CD14-positive monocyte (primary cell): Measurements from ENCODE around the gene ZMYND10. TPM values are rescaled to one million over a fixed set of nuclear protein-coding genes. Genes with fewer than 3 reads are reported as not detected.

Experiments used
- DNase-seq, 3 donors: peaks; one replicate each; pipeline ENCODE4 v3.0.0-alpha.2; 2011 to 2022
- H2AFZ ChIP-seq: 2 replicates; pipeline ENCODE4 v1.6.0; 2012; ENCODE audit warnings: mild to moderate bottlenecking, low read depth, low read length, inconsistent platforms; ENCODE audit not compliant: insufficient read depth, poor library complexity, severe bottlenecking
- H3K27ac ChIP-seq, 2 donors: 1 replicate in 1 of 2; 2 replicates in 1 of 2; pipeline ENCODE4 v1.5.1; 2012 to 2013; ENCODE audit warnings: low read length in 2 of 2, control low read depth in 1 of 2, inconsistent platforms in 1 of 2, low read depth in 1 of 2, mild to moderate bottlenecking in 1 of 2
- H3K27me3 ChIP-seq, 2 donors: one replicate each; pipeline versions ENCODE4 v1.6.0 to v1.6.1; 2011 to 2013; ENCODE audit warnings: low read length in 2 of 2; ENCODE audit not compliant: control insufficient read depth in 2 of 2, insufficient read depth in 2 of 2
- H3K36me3 ChIP-seq, 2 donors: replicated peaks in 1 of 2; 1 replicate in 1 of 2; 2 replicates in 1 of 2; pipeline versions ENCODE4 v1.5.1 to v1.6.1; 2012 to 2013; ENCODE audit warnings: low read length in 2 of 2, control low read depth in 1 of 2, inconsistent platforms in 1 of 2, mild to moderate bottlenecking in 1 of 2; ENCODE audit not compliant: insufficient read depth in 2 of 2, control insufficient read depth in 1 of 2
- H3K4me1 ChIP-seq, 2 donors: 1 replicate in 1 of 2; 2 replicates in 1 of 2; pipeline versions ENCODE4 v1.5.1 to v1.6.1; 2012 to 2013; ENCODE audit warnings: low read length in 2 of 2, control low read depth in 1 of 2, inconsistent platforms in 1 of 2, mild to moderate bottlenecking in 1 of 2, moderate library complexity in 1 of 2; ENCODE audit not compliant: insufficient read depth in 2 of 2, control insufficient read depth in 1 of 2
- H3K4me2 ChIP-seq: replicated peaks from 2 replicates; pipeline ENCODE3; 2012; ENCODE audit warnings: low read length, moderate library complexity, mild to moderate bottlenecking; ENCODE audit not compliant: poor library complexity, severe bottlenecking; ENCODE audit errors: extremely low read depth
- H3K4me3 ChIP-seq, 3 experiments: fragments of 200-600 bp in 1 of 3; sonication (generic) in 1 of 3; replicated peaks in 1 of 3; 1 replicate in 2 of 3; 2 replicates in 1 of 3; pipeline ENCODE4 v1.5.1; 2011 to 2013; ENCODE audit warnings: low read length in 3 of 3, mild to moderate bottlenecking in 3 of 3, control low read depth in 2 of 3, low read depth in 2 of 3, inconsistent platforms in 1 of 3, moderate library complexity in 1 of 3
- H3K79me2 ChIP-seq: 2 replicates; pipeline ENCODE4 v1.6.0; 2012; ENCODE audit warnings: mild to moderate bottlenecking, control low read depth, inconsistent platforms, low read length, moderate library complexity; ENCODE audit not compliant: insufficient read depth
- H3K9ac ChIP-seq: 2 replicates; pipeline ENCODE4 v1.6.0; 2017; ENCODE audit warnings: low read length, mild to moderate bottlenecking; ENCODE audit not compliant: insufficient read depth, poor library complexity, severe bottlenecking
- H3K9me3 ChIP-seq, 2 donors: replicated peaks in 1 of 2; 1 replicate in 1 of 2; 2 replicates in 1 of 2; pipeline versions ENCODE4 v1.5.1 to v1.6.1; 2012 to 2013; ENCODE audit warnings: low read length in 2 of 2, control low read depth in 1 of 2; ENCODE audit not compliant: control insufficient read depth in 1 of 2, insufficient read depth in 1 of 2
- H4K20me1 ChIP-seq: 2 replicates; pipeline ENCODE4 v1.6.0; 2012; ENCODE audit warnings: mild to moderate bottlenecking, low read length, control low read depth, moderate library complexity; ENCODE audit not compliant: insufficient read depth
- H3K27ac Mint-ChIP-seq, 7 donors: one replicate each; pipeline ENCODE4 v1.8.0; 2020; ENCODE audit warnings: mild to moderate bottlenecking in 7 of 7, mixed read lengths in 7 of 7, moderate library complexity in 6 of 7, inconsistent platforms in 2 of 7
- H3K27me3 Mint-ChIP-seq, 3 donors: one replicate each; pipeline ENCODE4 v1.8.0; 2021 to 2022; ENCODE audit warnings: low read depth in 3 of 3, mild to moderate bottlenecking in 3 of 3, mixed read lengths in 3 of 3, moderate library complexity in 3 of 3, inconsistent platforms in 1 of 3
- H3K36me3 Mint-ChIP-seq, 2 donors: one replicate each; pipeline ENCODE4 v1.8.0; 2020; ENCODE audit warnings: mixed read lengths in 2 of 2, inconsistent platforms in 1 of 2, mild to moderate bottlenecking in 1 of 2
- H3K4me1 Mint-ChIP-seq: one replicate; pipeline ENCODE4 v1.8.0; 2020; ENCODE audit warnings: mild to moderate bottlenecking, mixed read lengths
- H3K4me3 Mint-ChIP-seq, 2 donors: one replicate each; pipeline ENCODE4 v1.8.0; 2020; ENCODE audit warnings: mild to moderate bottlenecking in 2 of 2, mixed read lengths in 2 of 2, moderate library complexity in 1 of 2
- H3K9me3 Mint-ChIP-seq, 7 donors: one replicate each; pipeline ENCODE4 v1.8.0; 2020 to 2022; ENCODE audit warnings: mixed read lengths in 7 of 7, mild to moderate bottlenecking in 6 of 7, moderate library complexity in 6 of 7, inconsistent platforms in 2 of 7
- CTCF ChIP-seq: fragments of 200-600 bp; IDR thresholded peaks from one replicate; pipeline ENCODE4 v1.8.0; 2022; ENCODE audit warnings: antibody characterized with exemption, mild to moderate bottlenecking
- WGBS: methylation state at CpG from one replicate; pipeline ENCODE4 v1.1.5; 2013; ENCODE audit warnings: missing lambda C conversion rate; ENCODE audit not compliant: insufficient coverage; 5-methylcytosine and 5-hydroxymethylcytosine counted together
- intact Hi-C, 2 donors: fragments of 100-400 bp; cut with micrococcal nuclease; formaldehyde crosslinking; loops; one replicate each; pipeline versions ENCODE4 v1.15.0 to v1.15.1; 2023
- polyA plus RNA-seq, 3 donors: library from polyadenylated mRNA; depleted of rRNA in 1 of 3; unstranded in 2 of 3; stranded (reverse) in 1 of 3; fragments of 300-500 nt in 2 of 3; fragments of >200 nt in 1 of 3; fragmentation: Illumina TruSeq in 2 of 3; gene quantifications; 1 replicate in 2 of 3; 2 replicates in 1 of 3; pipeline ENCODE4 v1.2.3, GENCODE V29; 2012 to 2021

The ZMYND10 gene
- polyA plus RNA-seq, 3 donors: 0.12 to 1.7 (median 0.19) TPM

- Histone ChIP-seq H3K79me2 (peaks cover 67% of the 10 kb centered on the region), H3K4me1 (peaks cover 42 to 58% of the 10 kb centered on the region in 2 donors), H3K4me3 (peak overlapping the region; percentile 79 to 93 (median 85)), H3K9me3 (no peaks in the 10 kb centered on the region), H3K27me3 (no peaks in the 10 kb centered on the region), H3K9ac (peak overlapping the region; percentile 74), H2AFZ (peak overlapping the region; percentile 87), H4K20me1 (peaks cover 63% of the 10 kb centered on the region), H3K4me2 (peak overlapping the region; percentile 82), H3K36me3 (peaks cover 46 to 53% of the 10 kb centered on the region in 2 donors), H3K27ac (peak overlapping the region; percentile 85 to 94)
- no peak for DNase-seq
- Mint-ChIP-seq H3K36me3 (peaks cover 35 to 50% of the 10 kb centered on the region in 2 donors), H3K27ac (peak overlapping the region; percentile 15 to 99 (median 95)), H3K27me3 (no peaks in the 10 kb centered on the region), H3K9me3 (no peaks in the 10 kb centered on the region), H3K4me1 (peaks cover 59% of the 10 kb centered on the region), H3K4me3 (peak overlapping the region; percentile 92 to 95)
- no peak for TF ChIP-seq CTCF
- 76% methylated on average over 11 of the region's 11 CpGs for WGBS
- intact Hi-C loops: loop anchor here (1.0 to 10.0 kb wide), 5 partner anchors 8 to 1043 kb away; partner anchors contain the start of genes CISH (in 1 of the 2), MON1A (in 1 of the 2), RBM15B (in 1 of the 2) and TMEM115 (in 1 of the 2)
These were observed 5.8 kb upstream of the ZMYND10 start for GRCh38 chr3:50351323-50351697.

- intact Hi-C loops: loop anchor here (1.0 to 10.0 kb wide), 5 partner anchors 9 to 1044 kb away; partner anchors contain the start of genes CISH (in 1 of the 2), MON1A (in 1 of the 2), RBM15B (in 1 of the 2) and TMEM115 (in 1 of the 2)
- Mint-ChIP-seq H3K9me3 (no peaks in the 10 kb centered on the region), H3K27ac (peak within 1 kb of the TSS; percentile 95 to 99 (median 97)), H3K36me3 (peaks cover 35 to 46% of the 10 kb centered on the region in 2 donors), H3K4me3 (peak within 1 kb of the TSS; percentile 92 to 95), H3K27me3 (no peaks in the 10 kb centered on the region), H3K4me1 (peaks cover 59% of the 10 kb centered on the region)
- Histone ChIP-seq H3K4me1 (peaks cover 42 to 58% of the 10 kb centered on the region in 2 donors), H3K79me2 (peaks cover 61% of the 10 kb centered on the region), H3K27ac (peak within 1 kb of the TSS; percentile 85 to 94), H4K20me1 (peaks cover 57% of the 10 kb centered on the region), H2AFZ (peak within 1 kb of the TSS; percentile 87), H3K9me3 (no peaks in the 10 kb centered on the region), H3K9ac (peak within 1 kb of the TSS; percentile 74), H3K4me2 (peak within 1 kb of the TSS; percentile 82), H3K4me3 (peak within 1 kb of the TSS; percentile 79 to 93 (median 85)), H3K36me3 (peaks cover 40 to 47% of the 10 kb centered on the region in 2 donors), H3K27me3 (no peaks in the 10 kb centered on the region)
- under 1% methylated on average over 59 of the region's 64 CpGs for WGBS
- DNase-seq: peak; percentile 95 to 97 (median 96)
- TF ChIP-seq CTCF: no peak
These were observed 5.2 kb upstream of the ZMYND10 start, which contains the start of the genes CYB561D2 and NPRL2 for GRCh38 chr3:50350527-50351322. Gene CYB561D2 (plus strand): TSS chr3:50350862. CDS start chr3:50351434, 572 bp downstream. Gene NPRL2 (minus strand): TSS chr3:50350775. CDS start chr3:50350652, 123 bp downstream.
